Panc1 (cell line): ENCODE measurements around the gene PFKM.

Source experiments
- POLR2AphosphoS5 ChIP-seq: IDR thresholded peaks from 2 replicates; pipeline ENCODE4 v1.6.1; 2012; ENCODE audit warnings: mild to moderate bottlenecking, low read depth, low read length, moderate library complexity
- SIN3A ChIP-seq: IDR thresholded peaks from 2 replicates; pipeline ENCODE4 v1.6.1; 2012; ENCODE audit warnings: low read depth, mild to moderate bottlenecking, low read length, moderate library complexity, borderline replicate concordance; ENCODE audit not compliant: insufficient read depth
- TCF7L2 ChIP-seq: IDR thresholded peaks from 2 replicates; pipeline ENCODE4 v1.6.1; 2011; ENCODE audit warnings: mild to moderate bottlenecking, low read depth, low read length, inconsistent platforms
- TF ChIP-seq, protein P1 (sequence below): fragments of 450-650 bp; IDR thresholded peaks from 2 replicates; pipeline ENCODE4 v1.5.1; 2017; ENCODE audit warnings: mild to moderate bottlenecking
- TF ChIP-seq, protein P2 (sequence below), 2 experiments: IDR thresholded peaks; 2 replicates each; pipeline ENCODE4 v1.6.1; 2011 to 2012; ENCODE audit warnings: low read depth in 2 of 2, control low read depth in 1 of 2, low read length in 1 of 2, mild to moderate bottlenecking in 1 of 2, moderate library complexity in 1 of 2; ENCODE audit not compliant: insufficient read depth in 1 of 2

- TF ChIP-seq, protein P1, sequence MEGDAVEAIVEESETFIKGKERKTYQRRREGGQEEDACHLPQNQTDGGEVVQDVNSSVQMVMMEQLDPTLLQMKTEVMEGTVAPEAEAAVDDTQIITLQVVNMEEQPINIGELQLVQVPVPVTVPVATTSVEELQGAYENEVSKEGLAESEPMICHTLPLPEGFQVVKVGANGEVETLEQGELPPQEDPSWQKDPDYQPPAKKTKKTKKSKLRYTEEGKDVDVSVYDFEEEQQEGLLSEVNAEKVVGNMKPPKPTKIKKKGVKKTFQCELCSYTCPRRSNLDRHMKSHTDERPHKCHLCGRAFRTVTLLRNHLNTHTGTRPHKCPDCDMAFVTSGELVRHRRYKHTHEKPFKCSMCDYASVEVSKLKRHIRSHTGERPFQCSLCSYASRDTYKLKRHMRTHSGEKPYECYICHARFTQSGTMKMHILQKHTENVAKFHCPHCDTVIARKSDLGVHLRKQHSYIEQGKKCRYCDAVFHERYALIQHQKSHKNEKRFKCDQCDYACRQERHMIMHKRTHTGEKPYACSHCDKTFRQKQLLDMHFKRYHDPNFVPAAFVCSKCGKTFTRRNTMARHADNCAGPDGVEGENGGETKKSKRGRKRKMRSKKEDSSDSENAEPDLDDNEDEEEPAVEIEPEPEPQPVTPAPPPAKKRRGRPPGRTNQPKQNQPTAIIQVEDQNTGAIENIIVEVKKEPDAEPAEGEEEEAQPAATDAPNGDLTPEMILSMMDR = peak; percentile 65
- TF ChIP-seq, protein P2, sequence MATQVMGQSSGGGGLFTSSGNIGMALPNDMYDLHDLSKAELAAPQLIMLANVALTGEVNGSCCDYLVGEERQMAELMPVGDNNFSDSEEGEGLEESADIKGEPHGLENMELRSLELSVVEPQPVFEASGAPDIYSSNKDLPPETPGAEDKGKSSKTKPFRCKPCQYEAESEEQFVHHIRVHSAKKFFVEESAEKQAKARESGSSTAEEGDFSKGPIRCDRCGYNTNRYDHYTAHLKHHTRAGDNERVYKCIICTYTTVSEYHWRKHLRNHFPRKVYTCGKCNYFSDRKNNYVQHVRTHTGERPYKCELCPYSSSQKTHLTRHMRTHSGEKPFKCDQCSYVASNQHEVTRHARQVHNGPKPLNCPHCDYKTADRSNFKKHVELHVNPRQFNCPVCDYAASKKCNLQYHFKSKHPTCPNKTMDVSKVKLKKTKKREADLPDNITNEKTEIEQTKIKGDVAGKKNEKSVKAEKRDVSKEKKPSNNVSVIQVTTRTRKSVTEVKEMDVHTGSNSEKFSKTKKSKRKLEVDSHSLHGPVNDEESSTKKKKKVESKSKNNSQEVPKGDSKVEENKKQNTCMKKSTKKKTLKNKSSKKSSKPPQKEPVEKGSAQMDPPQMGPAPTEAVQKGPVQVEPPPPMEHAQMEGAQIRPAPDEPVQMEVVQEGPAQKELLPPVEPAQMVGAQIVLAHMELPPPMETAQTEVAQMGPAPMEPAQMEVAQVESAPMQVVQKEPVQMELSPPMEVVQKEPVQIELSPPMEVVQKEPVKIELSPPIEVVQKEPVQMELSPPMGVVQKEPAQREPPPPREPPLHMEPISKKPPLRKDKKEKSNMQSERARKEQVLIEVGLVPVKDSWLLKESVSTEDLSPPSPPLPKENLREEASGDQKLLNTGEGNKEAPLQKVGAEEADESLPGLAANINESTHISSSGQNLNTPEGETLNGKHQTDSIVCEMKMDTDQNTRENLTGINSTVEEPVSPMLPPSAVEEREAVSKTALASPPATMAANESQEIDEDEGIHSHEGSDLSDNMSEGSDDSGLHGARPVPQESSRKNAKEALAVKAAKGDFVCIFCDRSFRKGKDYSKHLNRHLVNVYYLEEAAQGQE (IDR thresholded peaks at IDR 0.05; ENCODE audit: insufficient read depth in 1 of 2, low read depth in 2 of 2, low read length in 1 of 2) = no peak
- TF ChIP-seq POLR2AphosphoS5 (no peak), SIN3A (0 out of 2 replicates have a peak, but pooled peaks have one; percentile 61), TCF7L2 (no peak)
These were observed 64.1 kb downstream of the PFKM start, which contains the start of gene CCDC184 for GRCh38 chr12:48183091-48183875.
